Epidermal melanocyte (primary cell): ENCODE data around the gene FHAD1.
A peak's percentile ranks its signal among the peaks of the same experiment; 100 is the strongest.

Experiments used
- DNase-seq: peaks from one replicate; pipeline ENCODE4 v3.0.0; 2011; ENCODE audit warnings: low spot score; ENCODE audit not compliant: insufficient read length

The FHAD1 gene

GRCh38 chr1:15218287-15219279 is 28.4 kb upstream of the FHAD1 start:
- peak; percentile 4 for DNase-seq

DNA sequence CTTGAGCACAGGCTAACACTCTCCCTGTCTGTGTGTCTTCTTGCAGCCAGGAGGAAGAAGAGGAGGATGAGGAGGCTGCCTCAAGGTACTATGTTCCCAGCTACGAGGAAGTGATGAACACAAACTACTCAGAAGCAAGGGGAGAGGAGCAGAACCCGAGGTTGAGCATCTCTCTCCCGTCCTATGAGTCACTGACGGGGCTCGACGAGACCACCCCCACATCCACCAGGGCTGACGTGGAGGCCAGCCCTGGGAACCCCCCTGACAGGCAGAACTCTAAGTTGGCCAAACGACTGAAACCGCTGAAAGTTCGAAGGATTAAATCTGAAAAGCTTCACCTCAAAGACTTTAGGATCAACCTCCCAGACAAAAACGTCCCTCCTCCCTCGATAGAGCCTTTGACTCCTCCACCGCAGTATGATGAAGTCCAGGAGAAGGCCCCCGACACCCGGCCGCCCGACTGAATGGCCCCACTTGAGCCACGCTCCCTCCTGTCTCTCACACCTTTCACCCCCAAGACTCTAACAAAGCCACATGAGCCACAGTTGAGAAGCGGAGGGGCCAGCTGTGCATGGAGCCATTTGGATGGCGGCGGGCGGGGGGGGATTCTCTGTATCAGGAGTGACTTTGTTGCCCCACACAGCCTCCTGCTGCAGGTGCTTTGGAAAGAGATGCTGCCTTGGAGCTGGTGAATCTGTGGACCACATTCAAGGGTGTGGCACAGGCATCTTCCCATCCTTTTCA is 27.6 kb upstream of the FHAD1 start:
- peak; percentile 3 for DNase-seq

DNA sequence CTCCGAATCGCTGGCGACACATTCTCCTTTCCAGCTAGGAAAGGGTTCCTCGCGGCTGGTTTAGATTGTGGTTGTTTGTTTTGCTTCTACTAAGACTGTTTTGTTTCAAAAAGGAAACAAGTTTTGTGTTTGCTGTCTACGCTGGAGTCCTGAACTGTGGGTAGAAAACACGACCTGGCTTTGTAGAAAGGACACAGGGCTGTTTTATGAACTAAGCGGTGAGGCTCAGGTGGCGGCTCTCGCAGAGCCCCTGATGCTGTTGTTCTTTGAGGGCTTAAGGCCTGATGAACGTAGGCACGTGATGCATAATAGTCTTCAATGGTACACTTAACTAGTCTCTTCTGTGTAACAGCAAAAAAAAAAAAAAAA is 27.0 kb upstream of the FHAD1 start:
- no peak for DNase-seq

DNA sequence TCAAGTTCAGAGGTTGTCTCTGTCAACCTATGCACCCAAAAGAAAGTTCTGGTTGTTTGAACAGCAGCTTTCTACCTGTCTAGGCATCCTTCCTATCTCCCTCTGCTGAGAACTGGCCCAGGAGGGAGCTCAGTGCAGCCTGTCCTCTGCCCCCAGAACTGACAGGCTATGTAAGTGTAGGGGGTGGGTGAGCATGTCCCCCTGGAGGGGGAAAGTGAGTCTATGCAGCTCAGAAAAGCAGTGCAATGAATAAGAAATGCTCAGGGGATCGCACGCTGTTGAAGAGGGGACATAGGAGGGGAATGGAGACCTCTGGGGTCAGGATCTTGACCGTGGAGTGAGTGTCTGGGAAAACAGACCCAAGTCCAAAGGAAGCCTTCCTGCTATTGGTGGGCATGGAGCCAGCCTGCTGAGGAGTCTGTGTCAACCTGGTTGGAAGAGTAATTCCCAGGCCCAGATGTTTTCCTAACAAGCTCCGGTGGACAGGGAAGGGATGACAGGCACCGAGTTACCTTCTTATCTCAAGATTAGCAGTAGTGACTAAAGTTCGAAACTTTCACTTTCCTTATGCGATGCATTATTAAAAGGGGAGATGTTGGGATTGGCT is 26.1 kb upstream of the FHAD1 start:
- no peak for DNase-seq

GRCh38 chr1:15222653-15223303 is 24.2 kb upstream of the FHAD1 start:
- DNase-seq = peak; percentile 57

- DNase-seq = no peak
These were observed 22.7 kb upstream of the FHAD1 start for GRCh38 chr1:15224259-15224869.

DNA sequence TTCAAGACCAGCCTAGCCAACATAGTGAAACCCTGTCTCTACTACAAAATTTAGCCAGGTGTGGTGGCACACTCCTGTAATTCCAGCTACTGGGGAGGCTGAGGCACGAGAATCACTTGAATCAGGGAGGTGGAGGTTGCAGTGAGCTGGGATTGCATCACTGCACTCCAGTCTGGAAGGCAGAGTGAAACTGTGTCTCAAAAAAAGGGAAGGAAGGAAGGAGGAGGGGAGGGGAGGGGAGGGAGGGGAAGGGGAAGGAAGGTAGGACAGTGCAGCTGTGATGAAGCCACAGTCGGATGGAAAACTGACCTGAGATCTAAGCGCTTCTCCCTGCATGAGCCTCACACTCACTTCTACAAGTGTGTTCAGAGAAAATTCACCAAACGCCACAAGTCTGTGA is 22.0 kb upstream of the FHAD1 start:
- DNase-seq = no peak

- DNase-seq = no peak
These were observed 21.6 kb upstream of the FHAD1 start for GRCh38 chr1:15225461-15225860.

DNA sequence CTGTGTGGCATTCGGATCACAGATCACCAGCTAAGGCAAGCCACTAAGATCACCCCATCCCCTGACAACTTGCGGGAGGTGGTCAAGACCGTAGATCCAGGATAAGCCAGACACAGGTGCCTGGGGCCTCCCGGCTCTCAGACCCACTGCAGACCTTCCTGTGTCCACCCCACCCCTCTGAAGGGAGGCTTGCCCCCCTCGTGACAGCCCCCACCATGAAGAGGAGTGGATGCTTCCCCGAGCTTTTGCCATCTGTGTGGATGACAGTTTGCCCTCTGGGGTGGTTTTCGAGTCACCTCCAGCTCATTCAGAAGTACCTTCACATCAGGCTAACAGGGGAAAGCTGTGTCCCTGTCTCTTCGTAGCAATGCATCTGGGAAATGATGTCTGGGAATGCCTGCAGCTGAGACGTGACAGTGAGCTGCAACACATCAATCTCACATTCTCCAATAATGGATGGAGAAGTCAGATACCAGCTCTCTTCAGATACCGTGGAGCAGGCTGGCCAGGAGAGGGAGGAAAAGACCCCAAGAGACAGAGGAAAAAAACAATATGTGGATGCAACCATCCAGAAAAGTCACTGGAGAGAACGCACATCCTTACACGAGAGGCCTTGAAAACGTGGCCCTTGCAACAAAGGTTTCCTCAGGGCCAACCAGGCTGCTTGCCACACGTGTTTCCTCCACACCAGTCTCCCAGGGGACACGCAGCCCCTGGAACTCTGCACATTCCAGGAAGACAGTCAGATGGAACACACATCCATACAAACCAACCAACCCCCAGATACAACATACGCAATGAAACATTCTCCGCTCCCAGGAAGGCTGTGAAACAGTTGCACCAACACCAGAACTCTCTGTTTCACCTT is 20.4 kb upstream of the FHAD1 start:
- no peak for DNase-seq

GRCh38 chr1:15229707-15230131 is 17.3 kb upstream of the FHAD1 start:
- DNase-seq = no peak

DNA sequence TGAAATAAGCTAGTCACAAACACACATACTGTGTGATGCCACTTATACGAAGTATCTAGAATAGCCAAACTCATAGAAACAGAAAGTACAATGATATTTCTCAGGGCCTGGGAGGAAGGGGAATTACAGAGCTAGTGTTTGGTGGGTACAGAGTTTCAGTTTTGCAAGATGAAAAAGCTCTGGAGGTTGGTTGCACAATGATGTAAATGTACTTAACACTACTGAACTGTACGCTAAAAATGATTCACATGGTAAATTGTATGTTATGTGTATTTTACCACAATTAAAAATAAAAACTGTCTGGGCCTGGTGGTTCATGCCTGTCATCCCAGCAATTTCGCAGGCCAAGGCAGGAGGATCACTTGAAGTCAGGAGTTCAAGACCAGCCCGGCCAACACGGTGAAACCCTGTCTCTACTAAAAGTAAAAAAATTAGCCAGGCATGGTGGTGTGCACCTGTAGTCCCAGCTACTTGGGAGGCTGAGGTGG is 15.3 kb upstream of the FHAD1 start:
- DNase-seq = no peak

DNA sequence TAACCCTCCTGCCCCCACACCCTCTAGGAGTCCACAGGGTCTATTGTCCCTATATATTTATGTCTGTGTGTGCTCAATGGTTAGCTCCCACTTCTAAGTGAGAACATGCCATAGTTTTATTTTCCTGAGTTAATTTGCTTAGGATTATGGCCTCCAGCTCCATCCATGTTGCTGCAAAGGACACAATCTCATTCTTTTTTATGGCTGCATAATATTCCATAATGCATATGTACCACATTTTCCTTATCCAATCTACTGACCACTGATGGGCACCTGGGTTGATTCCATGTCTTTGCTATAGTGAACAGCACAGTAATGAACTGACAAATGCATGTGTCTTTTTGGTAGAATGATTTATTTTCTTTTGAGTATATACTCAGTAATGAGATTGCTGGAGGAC is 13.3 kb upstream of the FHAD1 start:
- DNase-seq = no peak

DNA sequence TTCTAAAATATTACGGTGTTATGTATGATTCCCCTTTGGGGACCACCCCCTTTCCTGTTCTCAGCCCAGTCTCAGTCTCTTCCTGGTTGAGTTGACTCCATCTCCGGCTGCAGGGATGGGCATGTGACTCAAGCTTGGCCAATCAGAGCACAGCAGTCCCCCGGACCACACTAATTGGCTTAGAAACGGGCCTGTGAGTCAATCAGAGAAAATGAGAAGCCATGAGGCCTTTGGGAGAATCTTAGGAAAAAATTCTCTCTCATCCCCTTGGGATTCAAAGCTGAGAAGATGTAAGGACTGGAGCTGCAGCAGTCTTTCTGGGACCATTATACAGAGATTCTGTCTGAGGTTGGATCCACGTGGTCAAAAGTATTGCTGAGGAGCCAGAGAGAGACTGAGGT is 10.7 kb upstream of the FHAD1 start:
- DNase-seq = no peak

GRCh38 chr1:15236746-15237145 is 10.3 kb upstream of the FHAD1 start:
- no peak for DNase-seq

GRCh38 chr1:15238789-15239188 is 8.2 kb upstream of the FHAD1 start:
- no peak for DNase-seq

DNA sequence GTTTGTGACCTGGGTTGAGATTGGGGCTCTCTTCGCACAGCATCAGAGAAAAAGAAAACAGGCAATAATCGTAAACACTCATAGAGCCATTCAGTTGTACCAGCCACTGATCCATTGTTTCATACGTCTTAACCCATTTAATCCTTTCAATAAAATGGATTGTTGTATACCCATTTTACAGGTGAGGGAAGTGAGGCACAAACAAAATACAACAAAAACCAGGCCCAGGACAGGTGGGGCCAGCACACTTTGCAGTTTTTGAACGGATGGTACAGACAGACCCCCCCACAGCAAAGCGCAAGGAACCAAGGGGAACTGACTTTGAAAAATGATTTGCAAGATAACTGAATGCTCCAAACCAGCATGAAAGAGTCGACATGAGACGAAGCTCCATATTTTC is 4.3 kb upstream of the FHAD1 start:
- no peak for DNase-seq

- no peak for DNase-seq
These were observed 3.6 kb upstream of the FHAD1 start for GRCh38 chr1:15243275-15244043.

DNA sequence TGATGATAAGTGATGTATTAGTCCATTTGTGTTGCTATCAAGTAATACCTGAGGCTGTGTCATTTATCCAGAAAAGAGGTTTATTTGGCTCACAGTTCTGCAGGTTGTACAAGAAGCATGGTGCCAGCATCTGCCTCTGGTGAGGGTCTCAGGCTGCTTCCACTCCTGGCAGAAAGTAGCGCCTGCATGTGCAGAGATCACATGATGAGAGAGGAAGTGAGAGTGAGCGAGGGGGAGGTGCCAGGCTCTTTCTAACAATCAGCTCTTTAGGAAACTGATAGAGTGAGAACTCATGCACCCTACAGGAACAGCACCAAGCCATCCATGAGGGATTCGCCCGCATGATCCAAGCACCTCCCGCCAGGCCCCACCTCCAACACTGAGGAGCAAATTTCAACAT is 2.2 kb upstream of the FHAD1 start:
- DNase-seq = no peak
